ENCODE data around the gene MDGA2. TPM values are rescaled to one million over a fixed set of nuclear protein-coding genes. Genes with fewer than 3 reads are reported as not detected.

MDGA2 gene
- total RNA-seq, 1 experiment from 2014 or later: not detected

- Mint-ChIP-seq H3K36me3 (ENCODE audit: insufficient read depth, unreplicated experiment) (no peaks in the 10 kb centered on the region), H3K27me3 (ENCODE audit: unreplicated experiment) (no peaks in the 10 kb centered on the region), H3K27ac (ENCODE audit: unreplicated experiment) (no peak overlapping the region), H3K4me3 (ENCODE audit: low read depth, unreplicated experiment) (no peak overlapping the region), H3K4me1 (ENCODE audit: low read depth, unreplicated experiment) (no peaks in the 10 kb centered on the region), H3K9me3 (ENCODE audit: low read depth, unreplicated experiment) (peaks cover 2% of the 10 kb centered on the region)
- TF ChIP-seq CTCF (IDR thresholded peaks at IDR 0.05; ENCODE audit: unreplicated experiment): no peak
- no peak for DNase-seq
- BruUV-seq (replicated peaks): no TSS peak
- intact Hi-C loops (cut with micrococcal nuclease; ENCODE audit: unreplicated experiment): no loop called here
- CTCF ChIA-PET: no interaction called here
Measured at GRCh38 chr14:47039336-47039735, 636.1 kb downstream of the MDGA2 start.

DNA sequence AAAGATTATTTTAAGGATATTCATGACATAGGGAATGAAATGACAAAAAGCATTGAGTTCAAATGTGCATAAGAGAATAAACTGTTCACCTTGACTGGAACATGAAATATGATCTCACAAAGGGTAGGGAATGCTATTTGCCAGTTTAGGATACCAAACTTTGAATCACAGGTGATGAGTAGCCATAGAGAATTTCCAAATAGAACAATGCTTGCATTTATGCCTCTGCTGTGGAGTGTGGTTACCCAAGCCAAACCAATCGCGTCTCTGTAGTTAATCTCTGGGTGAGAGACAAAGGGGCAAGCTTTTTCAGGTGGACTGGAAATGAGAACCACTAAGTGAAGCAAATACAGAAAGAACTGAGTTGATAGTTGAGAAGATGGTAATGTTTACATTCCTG lies 652.7 kb downstream of the MDGA2 start:
- CTCF ChIA-PET: no interaction called here
- no peak for DNase-seq
- Mint-ChIP-seq H3K9me3 (ENCODE audit: low read depth, unreplicated experiment) (no peaks in the 10 kb centered on the region), H3K4me3 (ENCODE audit: low read depth, unreplicated experiment) (no peak overlapping the region), H3K27ac (ENCODE audit: unreplicated experiment) (no peak overlapping the region), H3K36me3 (ENCODE audit: insufficient read depth, unreplicated experiment) (no peaks in the 10 kb centered on the region), H3K27me3 (ENCODE audit: unreplicated experiment) (no peaks in the 10 kb centered on the region), H3K4me1 (ENCODE audit: low read depth, unreplicated experiment) (no peaks in the 10 kb centered on the region)
- intact Hi-C loops (cut with micrococcal nuclease; ENCODE audit: unreplicated experiment): no loop called here
- no peak for TF ChIP-seq CTCF (IDR thresholded peaks at IDR 0.05; ENCODE audit: unreplicated experiment)
- no TSS peak for BruUV-seq (replicated peaks)

GRCh38 chr14:47020500-47020899 lies 654.9 kb downstream of the MDGA2 start:
- Mint-ChIP-seq H3K4me3 (ENCODE audit: low read depth, unreplicated experiment) (no peak overlapping the region), H3K27me3 (ENCODE audit: unreplicated experiment) (no peaks in the 10 kb centered on the region), H3K36me3 (ENCODE audit: insufficient read depth, unreplicated experiment) (no peaks in the 10 kb centered on the region), H3K27ac (ENCODE audit: unreplicated experiment) (no peak overlapping the region), H3K9me3 (ENCODE audit: low read depth, unreplicated experiment) (no peaks in the 10 kb centered on the region), H3K4me1 (ENCODE audit: low read depth, unreplicated experiment) (no peaks in the 10 kb centered on the region)
- CTCF ChIA-PET: no interaction called here
- BruUV-seq (replicated peaks): no TSS peak
- intact Hi-C loops (cut with micrococcal nuclease; ENCODE audit: unreplicated experiment): no loop called here
- no peak for TF ChIP-seq CTCF (IDR thresholded peaks at IDR 0.05; ENCODE audit: unreplicated experiment)
- no peak for DNase-seq

- DNase-seq: no peak
- Mint-ChIP-seq H3K4me3 (ENCODE audit: low read depth, unreplicated experiment) (no peak overlapping the region), H3K9me3 (ENCODE audit: low read depth, unreplicated experiment) (peaks cover 2% of the 10 kb centered on the region), H3K36me3 (ENCODE audit: insufficient read depth, unreplicated experiment) (no peaks in the 10 kb centered on the region), H3K27me3 (ENCODE audit: unreplicated experiment) (no peaks in the 10 kb centered on the region), H3K4me1 (ENCODE audit: low read depth, unreplicated experiment) (no peaks in the 10 kb centered on the region), H3K27ac (ENCODE audit: unreplicated experiment) (no peak overlapping the region)
- BruUV-seq (replicated peaks): no TSS peak
- CTCF ChIA-PET: no interaction called here
- intact Hi-C loops (cut with micrococcal nuclease; ENCODE audit: unreplicated experiment): no loop called here
- no peak for TF ChIP-seq CTCF (IDR thresholded peaks at IDR 0.05; ENCODE audit: unreplicated experiment)
Measured at GRCh38 chr14:47012533-47013280, 662.7 kb downstream of the MDGA2 start.
